HepG2 (cell line): ENCODE data around the gene CEBPB. TPM values are rescaled to one million over a fixed set of nuclear protein-coding genes. Genes with fewer than 3 reads are reported as not detected.
A peak's percentile ranks its signal among the peaks of the same experiment; 100 is the strongest.

ENCODE experiments used
- KLF12 ChIP-seq: sonication (generic); formaldehyde crosslinking; IDR thresholded peaks from 2 replicates; pipeline ENCODE4 v1.4.0; 2020; ENCODE audit warnings: missing genetic modification reagents, borderline replicate concordance
- MEIS2 ChIP-seq: sonication (generic); formaldehyde crosslinking; IDR thresholded peaks from 2 replicates; pipeline ENCODE4 v1.9.0; 2021; ENCODE audit warnings: mild to moderate bottlenecking, missing genetic modification reagents
- MXD3 ChIP-seq: IDR thresholded peaks from 2 replicates; pipeline ENCODE4 v1.6.1; 2016; ENCODE audit warnings: mild to moderate bottlenecking, missing biosample characterization, missing genetic modification reagents
- NFIB ChIP-seq: sonication (generic); formaldehyde crosslinking; IDR thresholded peaks from 2 replicates; pipeline ENCODE4 v1.9.0; 2021; ENCODE audit warnings: missing genetic modification reagents, mild to moderate bottlenecking, borderline replicate concordance
- RAD21 ChIP-seq: fragments of 450-650 bp; formaldehyde crosslinking; IDR thresholded peaks from 2 replicates; pipeline ENCODE4 v1.5.0; 2020; ENCODE audit warnings: mild to moderate bottlenecking
- REPIN1 ChIP-seq: sonication (generic); formaldehyde crosslinking; IDR thresholded peaks from 2 replicates; pipeline ENCODE4 v1.8.0; 2022; ENCODE audit warnings: missing genetic modification reagents, low read depth, mild to moderate bottlenecking, borderline replicate concordance
- SRF ChIP-seq: IDR thresholded peaks from 2 replicates; pipeline ENCODE4 v1.6.1; 2011; ENCODE audit warnings: mild to moderate bottlenecking, low read depth, low read length, moderate library complexity
- STAT6 ChIP-seq: sonication (generic); formaldehyde crosslinking; IDR thresholded peaks from 2 replicates; pipeline ENCODE4 v1.4.0; 2020; ENCODE audit warnings: missing genetic modification reagents, mild to moderate bottlenecking, borderline replicate concordance
- TARDBP ChIP-seq: sonication (generic); formaldehyde crosslinking; IDR thresholded peaks from 2 replicates; pipeline ENCODE4 v1.8.0; 2022; ENCODE audit warnings: mild to moderate bottlenecking, missing genetic modification reagents
- TCF7 ChIP-seq: sonication (generic); IDR thresholded peaks from 2 replicates; pipeline ENCODE4 v1.6.1; 2016; ENCODE audit warnings: antibody characterized with exemption, low read depth
- THAP11 ChIP-seq: IDR thresholded peaks from 2 replicates; pipeline ENCODE4 v1.6.1; 2016; ENCODE audit warnings: missing biosample characterization, missing genetic modification reagents
- ZKSCAN8 ChIP-seq: IDR thresholded peaks from 2 replicates; pipeline ENCODE4 v1.6.1; 2016; ENCODE audit warnings: borderline replicate concordance, missing genetic modification reagents, missing compliant biosample characterization
- ZNF333 ChIP-seq: sonication (generic); formaldehyde crosslinking; IDR thresholded peaks from 2 replicates; pipeline ENCODE4 v1.4.0; 2020; ENCODE audit warnings: mild to moderate bottlenecking, missing genetic modification reagents, borderline replicate concordance
- ZNF362 ChIP-seq: sonication (generic); formaldehyde crosslinking; IDR thresholded peaks from 2 replicates; pipeline ENCODE4 v1.4.0; 2020; ENCODE audit warnings: missing genetic modification reagents, mild to moderate bottlenecking, borderline replicate concordance
- ZNF484 ChIP-seq: sonication (generic); formaldehyde crosslinking; IDR thresholded peaks from 2 replicates; pipeline ENCODE4 v1.5.1; 2020; ENCODE audit warnings: mild to moderate bottlenecking, low read depth, missing genetic modification reagents, borderline replicate concordance
- ZNF607 ChIP-seq: sonication (generic); formaldehyde crosslinking; IDR thresholded peaks from 2 replicates; pipeline ENCODE4 v1.5.1; 2020; ENCODE audit warnings: missing genetic modification reagents, mild to moderate bottlenecking, borderline replicate concordance
- ZNF720 ChIP-seq: sonication (generic); formaldehyde crosslinking; IDR thresholded peaks from 2 replicates; pipeline ENCODE4 v1.4.0; 2020; ENCODE audit warnings: missing genetic modification reagents
- ZNF724P ChIP-seq: sonication (generic); formaldehyde crosslinking; IDR thresholded peaks from 2 replicates; pipeline ENCODE4 v1.8.0; 2022; ENCODE audit warnings: missing genetic modification reagents, borderline replicate concordance
- ZNF777 ChIP-seq: sonication (generic); formaldehyde crosslinking; IDR thresholded peaks from 2 replicates; pipeline ENCODE4 v1.4.0; 2020; ENCODE audit warnings: missing genetic modification reagents
- ZNF839 ChIP-seq: sonication (generic); formaldehyde crosslinking; IDR thresholded peaks from 2 replicates; pipeline ENCODE4 v1.4.0; 2020; ENCODE audit warnings: missing genetic modification reagents, mild to moderate bottlenecking, borderline replicate concordance
- ZNF891 ChIP-seq: sonication (generic); formaldehyde crosslinking; IDR thresholded peaks from 2 replicates; pipeline ENCODE4 v1.5.0; 2020; ENCODE audit warnings: mild to moderate bottlenecking, missing genetic modification reagents
- polyA plus RNA-seq, 8 experiments: library from polyadenylated mRNA; depleted of rRNA in 3 of 8; stranded (reverse) in 7 of 8; unstranded in 1 of 8; fragments of >200 nt; fragmentation: Illumina TruSeq in 4 of 8; extraction: Trizol in 4 of 8; gene quantifications; 2 replicates each; pipeline versions ENCODE4 v1.2.1 to v1.2.3, GENCODE V29; 2011 to 2016; ENCODE audit warnings: low read depth in 4 of 8, missing spikeins in 1 of 8, mixed read lengths in 1 of 8; ENCODE audit not compliant: insufficient read depth in 1 of 8
- total RNA-seq, 5 experiments: library from RNA; depleted of rRNA; stranded (reverse); fragments of >200 nt; fragmentation: Illumina TruSeq; extraction: Trizol; gene quantifications; 2 replicates each; pipeline ENCODE4 v1.2.3, GENCODE V29; 2016; ENCODE audit warnings: low read depth in 1 of 5

The CEBPB gene
- total and polyA plus RNA-seq, 2 of the 13 experiments (the other 11 are each of a cell fraction or from before 2014, with no cell fraction given) = 18.5 to 28.2 TPM

GRCh38 chr20:50172347-50173013 lies 18.1 kb upstream of the CEBPB start (continued):
- TF ChIP-seq STAT6 (CRISPR knock-in tag) (peak; percentile 66; the same call in 1 of the 2 replicates), MXD3 (CRISPR knock-in tag) (peak; percentile 97), KLF12 (CRISPR knock-in tag) (peak; percentile 63), THAP11 (CRISPR knock-in tag) (peak; percentile 85), ZNF720 (CRISPR knock-in tag) (0 out of 2 replicates have a peak, but pooled peaks have one; percentile 59), RAD21 (CRISPR knock-in tag) (peak; percentile 48), ZNF333 (CRISPR knock-in tag) (peak; percentile 92; the same call in 1 of the 2 replicates), SRF (no peak), TCF7 (peak; percentile 21; the same call in 1 of the 2 replicates), ZNF362 (0 out of 2 replicates have a peak, but pooled peaks have one; percentile 65), ZNF484 (CRISPR knock-in tag) (peak; percentile 51; the same call in 1 of the 2 replicates), ZKSCAN8 (peak; percentile 87), REPIN1 (CRISPR knock-in tag) (0 out of 2 replicates have a peak, but pooled peaks have one; percentile 45), ZNF607 (CRISPR knock-in tag) (peak; percentile 81; the same call in 1 of the 2 replicates), ZNF777 (CRISPR knock-in tag) (peak; percentile 75), MEIS2 (CRISPR knock-in tag) (peak; percentile 96), ZNF891 (CRISPR knock-in tag) (peak; percentile 93; the same call in 1 of the 2 replicates), ZNF724P (CRISPR knock-in tag) (peak; percentile 96), TARDBP (CRISPR knock-in tag) (peak; percentile 90), ZNF839 (CRISPR knock-in tag) (peak; percentile 91; the same call in 1 of the 2 replicates), NFIB (CRISPR knock-in tag) (no peak)
